CD4-positive, alpha-beta T cell treated with Interleukin-2 at 100 ng/mL for 4 hours (primary cell): ENCODE results near the gene HECTD4.
"Not testable (repeated sequence)": the region's sequence is repeated elsewhere in the genome, so short reads cannot be mapped to it uniquely, and the experiment has no call there.

Experiments used
- DNase-seq: peaks from one replicate; pipeline ENCODE4 v3.0.0-alpha.2; 2020; ENCODE audit warnings: low spot score

HECTD4 gene

GRCh38 chr12:112116232-112117060 lies 265.8 kb downstream of the HECTD4 start:
- no peak for DNase-seq

GRCh38 chr12:112115259-112116045 lies 266.8 kb downstream of the HECTD4 start:
- DNase-seq = no peak

- DNase-seq = no peak
Measured at GRCh38 chr12:112112409-112113133, 269.7 kb downstream of the HECTD4 start.

- no peak for DNase-seq
Measured at GRCh38 chr12:112111931-112112330, 270.3 kb downstream of the HECTD4 start.

GRCh38 chr12:112110787-112111662 lies 271.2 kb downstream of the HECTD4 start:
- DNase-seq = not testable (repeated sequence)
